ENCODE results near the gene BICC1. TPM values are rescaled to one million over a fixed set of nuclear protein-coding genes. Genes with fewer than 3 reads are reported as not detected.

The BICC1 gene
- total RNA-seq = 10 to 100 TPM; 28.8 to 39.0 (median 30.5) TPM

DNA sequence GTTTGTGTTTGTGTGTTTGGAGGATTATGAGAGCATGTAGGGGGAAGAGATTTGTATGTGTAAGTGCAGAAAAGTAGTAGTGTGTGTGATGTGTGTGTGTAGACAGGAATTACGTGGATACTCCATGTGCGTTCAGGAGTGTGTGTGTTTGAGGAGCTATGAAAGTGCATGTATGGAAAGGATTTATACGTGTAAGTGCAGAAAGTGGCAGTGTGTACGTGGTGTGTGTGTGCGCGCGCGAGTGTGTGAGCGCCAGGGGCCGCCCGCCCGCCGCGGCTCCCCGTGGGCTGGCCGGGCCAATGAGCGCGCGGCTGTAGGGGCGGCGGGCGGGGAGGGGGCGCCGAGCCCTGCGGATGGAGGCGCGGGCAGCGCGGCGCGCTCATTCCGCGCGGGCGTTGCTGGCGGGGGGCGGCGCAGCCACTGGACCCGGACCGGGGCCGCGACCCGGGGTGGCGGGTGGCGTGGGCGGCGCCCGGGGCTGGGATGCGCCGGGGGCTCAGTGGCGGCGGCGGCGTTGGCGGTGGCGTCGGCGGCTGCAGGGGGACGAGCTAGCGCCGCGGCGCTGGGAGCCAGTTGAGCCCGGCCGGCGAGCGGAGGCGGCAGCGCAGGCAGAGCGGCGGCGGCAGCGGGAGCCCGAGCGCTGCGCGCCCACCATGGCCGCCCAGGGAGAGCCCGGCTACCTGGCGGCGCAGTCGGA lies at the start of gene BICC1:
TSS of gene BICC1 (plus strand) at position 382 of the 697 bp plus-strand sequence. CDS start at position 654, 272 bp downstream.
- WGBS, 2 donors = 0 to 1% methylated on average over 31 to 41 of the region's 82 CpGs
- DNase-seq (ENCODE audit: low spot score in 2 of 2) = peak; percentile 34 to 40
- Histone ChIP-seq H3K9me3 (no peaks in the 10 kb centered on the region), H3K36me3 (no peaks in the 10 kb centered on the region), H3K4me1 (peaks cover 0 to 13% (median 0%) of the 10 kb centered on the region in 4 donors), H3K27me3 (no peaks in the 10 kb centered on the region), H3K27ac (peak within 1 kb of the TSS; percentile 48 to 83 (median 64)), H3K4me3 (peak within 1 kb of the TSS; percentile 54 to 80 (median 56))
- TF ChIP-seq EP300 (IDR thresholded peaks at IDR 0.05) (no peak), POLR2A (IDR thresholded peaks at IDR 0.05) (peak in 1 of 2 donors; percentile 31)

GRCh38 chr10:58464956-58465355 lies 47.7 kb upstream of the BICC1 start:
- Histone ChIP-seq H3K9me3 (no peaks in the 10 kb centered on the region), H3K27me3 (no peaks in the 10 kb centered on the region), H3K36me3 (no peaks in the 10 kb centered on the region), H3K4me3 (no peak overlapping the region), H3K4me1 (no peaks in the 10 kb centered on the region), H3K27ac (no peak overlapping the region)
- TF ChIP-seq CTCF (IDR thresholded peaks at IDR 0.05) (no peak), POLR2A (IDR thresholded peaks at IDR 0.05) (no peak), EP300 (IDR thresholded peaks at IDR 0.05) (no peak)
- 92 to 93% methylated on average over 2 of the region's 2 CpGs for WGBS, 2 donors
- no peak for DNase-seq (ENCODE audit: low spot score in 2 of 2)

DNA sequence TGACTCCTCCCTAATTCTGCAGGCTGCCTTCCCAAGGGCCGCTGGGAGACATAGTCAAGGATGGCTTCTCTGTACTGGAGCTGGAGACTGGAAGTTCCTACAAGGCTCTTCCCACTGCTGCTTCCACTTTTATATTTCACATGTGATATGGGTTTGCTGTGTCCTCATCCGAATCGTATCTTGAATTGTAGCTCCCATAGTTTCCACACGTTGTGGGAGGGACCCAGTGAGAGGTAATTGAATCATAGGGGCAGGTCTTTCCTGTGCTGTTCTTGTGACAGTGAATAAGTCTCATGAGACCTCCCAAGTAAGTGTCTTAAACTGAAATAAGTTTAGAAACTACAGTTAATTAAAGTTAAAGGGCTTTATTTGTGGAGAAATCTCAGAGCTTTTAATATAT lies 47.0 kb upstream of the BICC1 start:
- no peaks in the 10 kb centered on the region for H3K36me3 ChIP-seq
- no peak overlapping the region for H3K4me3 ChIP-seq
- no peaks in the 10 kb centered on the region for H3K4me1 ChIP-seq
- 57 to 70% methylated on average over 3 to 4 of the region's 4 CpGs for WGBS, 2 donors
- DNase-seq (ENCODE audit: low spot score in 2 of 2) = no peak
- no peak overlapping the region for H3K27ac ChIP-seq
- no peaks in the 10 kb centered on the region for H3K9me3 ChIP-seq
- TF ChIP-seq CTCF (IDR thresholded peaks at IDR 0.05) (no peak), POLR2A (IDR thresholded peaks at IDR 0.05) (no peak), EP300 (IDR thresholded peaks at IDR 0.05) (no peak)
- no peaks in the 10 kb centered on the region for H3K27me3 ChIP-seq

- Histone ChIP-seq H3K27ac (peak overlapping the region in 1 of 4 donors; percentile 18), H3K4me3 (no peak overlapping the region), H3K27me3 (no peaks in the 10 kb centered on the region), H3K9me3 (no peaks in the 10 kb centered on the region), H3K4me1 (no peaks in the 10 kb centered on the region), H3K36me3 (no peaks in the 10 kb centered on the region)
- 53 to 63% methylated on average over 2 of the region's 2 CpGs for WGBS, 2 donors
- no peak for DNase-seq (ENCODE audit: low spot score in 2 of 2)
- TF ChIP-seq CTCF (IDR thresholded peaks at IDR 0.05) = no peak
- TF ChIP-seq EP300 (IDR thresholded peaks at IDR 0.05) = no peak
- no peak for TF ChIP-seq POLR2A (IDR thresholded peaks at IDR 0.05)
Measured at GRCh38 chr10:58467931-58468635, 44.6 kb upstream of the BICC1 start.

- DNase-seq (ENCODE audit: low spot score in 2 of 2) = no peak
- WGBS, 2 donors = 79 to 89% methylated on average over 3 of the region's 3 CpGs
- no peak overlapping the region for H3K4me3 ChIP-seq
- peaks cover 0 to 14% (median 0%) of the 10 kb centered on the region in 4 donors for H3K4me1 ChIP-seq
- no peaks in the 10 kb centered on the region for H3K9me3 ChIP-seq
- H3K36me3 ChIP-seq = no peaks in the 10 kb centered on the region
- TF ChIP-seq EP300 (IDR thresholded peaks at IDR 0.05) (no peak), CTCF (IDR thresholded peaks at IDR 0.05) (no peak), POLR2A (IDR thresholded peaks at IDR 0.05) (no peak)
- no peaks in the 10 kb centered on the region for H3K27me3 ChIP-seq
- H3K27ac ChIP-seq = no peak overlapping the region
Measured at GRCh38 chr10:58473976-58474375, 38.7 kb upstream of the BICC1 start.
